ENCODE results near the gene SRGAP1. TPM values are rescaled to one million over a fixed set of nuclear protein-coding genes. Genes with fewer than 3 reads are reported as not detected.
"Not testable (repeated sequence)": the region's sequence is repeated elsewhere in the genome, so short reads cannot be mapped to it uniquely, and the experiment has no call there.

The SRGAP1 gene
- total and polyA plus RNA-seq, 2 of the 4 experiments (the other 2 are of a cell fraction), result 10.0 to 10.2 TPM

- H3K4me2 ChIP-seq (ENCODE audit: low read depth, low read length); BruUV-seq (replicated peaks); H4K8ac ChIP-seq (ENCODE audit: low read depth in 2 of 2, low read length in 2 of 2); intact Hi-C loops (cut with micrococcal nuclease); in situ Hi-C loops (cut with MboI; ENCODE audit: low sequenced_read_pairs); H3K9ac ChIP-seq (ENCODE audit: low read depth, low read length); H2AFZ ChIP-seq (replicated peaks; ENCODE audit: low read length, poor library complexity); H3K4ac ChIP-seq (ENCODE audit: low read depth, low read length); H3K14ac ChIP-seq (replicated peaks; ENCODE audit: low read depth, low read length); H3K9me1 ChIP-seq (ENCODE audit: insufficient read depth, low read length); ATAC-seq (ENCODE audit: low read depth); H4K91ac ChIP-seq (ENCODE audit: insufficient read depth, low read depth, low read length); H3K27me3 ChIP-seq (ENCODE audit: control insufficient read depth, insufficient read depth, low read length); CTCF ChIA-PET; H3K4me1 ChIP-seq (ENCODE audit: control insufficient read depth, insufficient read depth, low read length); H3K18ac ChIP-seq (ENCODE audit: low read depth, low read length); H2BK5ac ChIP-seq (ENCODE audit: low read depth, low read length, poor library complexity, severe bottlenecking); POLR2A ChIA-PET (ENCODE audit: unreplicated experiment); H3K27ac ChIP-seq (ENCODE audit: insufficient read depth, low read length); H3K23ac ChIP-seq (ENCODE audit: low read depth, low read length); H2BK20ac ChIP-seq (ENCODE audit: low read depth, low read length); H2AK5ac ChIP-seq (ENCODE audit: low read depth, low read length); H2BK120ac ChIP-seq (ENCODE audit: low read depth, low read length); H4K20me1 ChIP-seq (ENCODE audit: insufficient read depth, low read length); H2AK9ac ChIP-seq (replicated peaks; ENCODE audit: low read depth, low read length, poor library complexity); H2BK15ac ChIP-seq (ENCODE audit: low read depth, low read length); H3K9me3 ChIP-seq (ENCODE audit: control insufficient read depth, insufficient read depth, low read length); H4K5ac ChIP-seq (ENCODE audit: low read depth, low read length); DNase-seq; H3K4me3 ChIP-seq (ENCODE audit: insufficient read depth, low read depth, low read length); H3K56ac ChIP-seq (ENCODE audit: extremely low read depth, insufficient read depth, low read length); dilution Hi-C loops (cut with HindIII; ENCODE audit: low sequenced_read_pairs, unreplicated experiment): not testable (repeated sequence)
- Histone ChIP-seq H3K79me1 (ENCODE audit: low read depth in 1 of 2, low read length in 2 of 2) (peaks cover 12 to 34% of the 10 kb centered on the region in 2 experiments), H3K36me3 (ENCODE audit: control insufficient read depth, insufficient read depth, low read length) (peaks cover 68% of the 10 kb centered on the region)
- 100% methylated on average over 3 of the region's 6 CpGs; no CpG with 5 or more reads in 1 of the 2 experiments for WGBS, 2 experiments (ENCODE audit: extremely low coverage in 2 of 2, insufficient read length in 1 of 2)
These were observed 287.0 kb downstream of the SRGAP1 start for GRCh38 chr12:64131456-64131855.

DNA sequence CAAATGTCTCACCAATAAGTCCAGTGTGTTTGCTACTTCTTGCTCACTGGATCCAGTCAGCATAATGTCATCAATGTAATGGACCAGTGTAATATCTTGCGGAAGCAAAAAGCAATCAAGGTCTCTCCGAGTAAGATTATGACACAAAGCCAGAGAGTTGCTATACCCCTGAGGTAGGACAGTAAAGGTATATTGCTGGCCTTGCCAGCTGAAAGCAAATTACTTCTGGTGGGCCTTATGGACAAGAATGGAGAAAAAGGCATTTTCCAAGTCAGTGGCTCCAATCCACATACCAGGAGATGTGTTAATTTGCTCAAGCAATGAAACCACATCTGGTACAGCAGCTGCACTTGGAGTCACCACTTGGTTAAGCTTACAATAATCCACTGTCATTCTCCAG is 288.2 kb downstream of the SRGAP1 start:
- DNase-seq; H2BK20ac ChIP-seq (ENCODE audit: low read depth, low read length); H2AK9ac ChIP-seq (replicated peaks; ENCODE audit: low read depth, low read length, poor library complexity); H3K4me3 ChIP-seq (ENCODE audit: insufficient read depth, low read depth, low read length); BruUV-seq (replicated peaks); H2AFZ ChIP-seq (replicated peaks; ENCODE audit: low read length, poor library complexity); H3K23ac ChIP-seq (ENCODE audit: low read depth, low read length); H2BK5ac ChIP-seq (ENCODE audit: low read depth, low read length, poor library complexity, severe bottlenecking); H4K8ac ChIP-seq (ENCODE audit: low read depth in 2 of 2, low read length in 2 of 2); H3K9ac ChIP-seq (ENCODE audit: low read depth, low read length); H3K9me1 ChIP-seq (ENCODE audit: insufficient read depth, low read length); H3K4me1 ChIP-seq (ENCODE audit: control insufficient read depth, insufficient read depth, low read length); H2BK15ac ChIP-seq (ENCODE audit: low read depth, low read length); H3K4ac ChIP-seq (ENCODE audit: low read depth, low read length); CTCF ChIA-PET; intact Hi-C loops (cut with micrococcal nuclease); H2AK5ac ChIP-seq (ENCODE audit: low read depth, low read length); H3K9me3 ChIP-seq (ENCODE audit: control insufficient read depth, insufficient read depth, low read length); H3K27me3 ChIP-seq (ENCODE audit: control insufficient read depth, insufficient read depth, low read length); in situ Hi-C loops (cut with MboI; ENCODE audit: low sequenced_read_pairs); H3K14ac ChIP-seq (replicated peaks; ENCODE audit: low read depth, low read length); H3K27ac ChIP-seq (ENCODE audit: insufficient read depth, low read length); H3K18ac ChIP-seq (ENCODE audit: low read depth, low read length); H4K20me1 ChIP-seq (ENCODE audit: insufficient read depth, low read length); H3K56ac ChIP-seq (ENCODE audit: extremely low read depth, insufficient read depth, low read length); H4K5ac ChIP-seq (ENCODE audit: low read depth, low read length); dilution Hi-C loops (cut with HindIII; ENCODE audit: low sequenced_read_pairs, unreplicated experiment); ATAC-seq (ENCODE audit: low read depth); POLR2A ChIA-PET (ENCODE audit: unreplicated experiment); H3K4me2 ChIP-seq (ENCODE audit: low read depth, low read length); H2BK120ac ChIP-seq (ENCODE audit: low read depth, low read length); H4K91ac ChIP-seq (ENCODE audit: insufficient read depth, low read depth, low read length): not testable (repeated sequence)
- peaks cover 63% of the 10 kb centered on the region for H3K36me3 ChIP-seq (ENCODE audit: control insufficient read depth, insufficient read depth, low read length)
- peaks cover 15 to 29% of the 10 kb centered on the region in 2 experiments for H3K79me1 ChIP-seq (ENCODE audit: low read depth in 1 of 2, low read length in 2 of 2)
- WGBS, 2 experiments (ENCODE audit: extremely low coverage in 2 of 2, insufficient read length in 1 of 2), result no CpG with 5 or more reads among the region's 2 CpGs
